ENCODE measurements around the gene MYOD1.

DNA sequence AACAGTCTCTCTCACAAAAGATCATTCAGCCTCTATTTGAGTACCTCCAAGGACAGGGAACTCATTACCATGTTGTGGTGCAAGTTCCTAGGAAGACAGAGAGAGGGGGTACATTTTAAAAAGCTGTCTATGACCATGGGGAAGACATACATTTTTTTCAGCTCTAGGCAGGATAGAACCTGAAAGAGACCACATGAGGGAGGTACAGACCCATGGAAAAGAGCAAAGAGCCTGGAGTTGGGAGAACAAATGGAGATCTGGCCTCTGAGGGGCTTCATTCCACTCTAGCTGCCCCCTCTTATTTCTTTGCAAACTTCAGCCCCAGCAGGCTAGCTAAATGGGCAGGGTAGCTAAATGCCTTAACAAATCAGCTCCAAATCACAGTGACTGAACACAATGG, 51.5 kb downstream of the MYOD1 start:
- TF ChIP-seq EZH2 (IDR thresholded peaks at IDR 0.05; ENCODE audit: low read depth): no peak
- TF ChIP-seq, protein P1, sequence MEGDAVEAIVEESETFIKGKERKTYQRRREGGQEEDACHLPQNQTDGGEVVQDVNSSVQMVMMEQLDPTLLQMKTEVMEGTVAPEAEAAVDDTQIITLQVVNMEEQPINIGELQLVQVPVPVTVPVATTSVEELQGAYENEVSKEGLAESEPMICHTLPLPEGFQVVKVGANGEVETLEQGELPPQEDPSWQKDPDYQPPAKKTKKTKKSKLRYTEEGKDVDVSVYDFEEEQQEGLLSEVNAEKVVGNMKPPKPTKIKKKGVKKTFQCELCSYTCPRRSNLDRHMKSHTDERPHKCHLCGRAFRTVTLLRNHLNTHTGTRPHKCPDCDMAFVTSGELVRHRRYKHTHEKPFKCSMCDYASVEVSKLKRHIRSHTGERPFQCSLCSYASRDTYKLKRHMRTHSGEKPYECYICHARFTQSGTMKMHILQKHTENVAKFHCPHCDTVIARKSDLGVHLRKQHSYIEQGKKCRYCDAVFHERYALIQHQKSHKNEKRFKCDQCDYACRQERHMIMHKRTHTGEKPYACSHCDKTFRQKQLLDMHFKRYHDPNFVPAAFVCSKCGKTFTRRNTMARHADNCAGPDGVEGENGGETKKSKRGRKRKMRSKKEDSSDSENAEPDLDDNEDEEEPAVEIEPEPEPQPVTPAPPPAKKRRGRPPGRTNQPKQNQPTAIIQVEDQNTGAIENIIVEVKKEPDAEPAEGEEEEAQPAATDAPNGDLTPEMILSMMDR (conservative IDR thresholded peaks at IDR 0.05): no peak
